HG02759 (cell line): ENCODE measurements around the gene RNF145.
"Not testable (repeated sequence)": the region's sequence is repeated elsewhere in the genome, so short reads cannot be mapped to it uniquely, and the experiment has no call there.

Experiments used
- ATAC-seq: cut with Tn5 transposase; IDR thresholded peaks from one replicate; pipeline ENCODE4 v1.9.1; 2021; ENCODE audit warnings: mild to moderate bottlenecking, moderate library complexity; ENCODE audit not compliant: unreplicated experiment

Gene RNF145

DNA sequence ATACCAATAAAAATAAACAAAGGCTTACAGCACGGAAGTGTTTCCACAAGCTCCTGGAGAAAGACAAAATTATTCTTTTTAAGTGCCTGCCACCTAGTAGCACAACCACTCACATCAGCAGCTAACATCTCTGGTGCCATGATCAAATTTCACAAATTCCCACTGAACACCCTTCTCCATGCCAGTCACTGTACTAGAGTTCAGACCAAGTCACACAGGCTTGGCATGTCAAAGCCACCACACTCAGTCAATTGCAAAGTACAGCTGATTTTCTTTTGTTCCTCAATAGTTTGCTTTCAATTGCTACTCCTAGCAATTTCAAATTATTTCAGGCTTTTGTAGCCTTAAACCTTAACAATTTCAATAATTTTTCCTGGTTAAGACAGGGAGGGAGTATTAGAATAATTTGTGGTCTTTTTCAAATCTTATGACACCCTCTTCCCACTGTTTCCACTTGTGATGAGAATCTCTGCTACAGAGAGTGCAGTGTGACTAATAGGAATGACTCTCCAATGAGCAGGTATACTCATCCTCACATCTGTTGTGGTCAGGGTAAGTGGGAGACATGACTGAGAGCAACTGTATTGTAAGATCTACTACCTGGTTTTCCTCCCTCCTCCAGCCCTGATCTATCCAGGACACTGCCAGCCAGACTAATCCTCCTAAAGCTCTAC, 46.2 kb downstream of the RNF145 start:
- ATAC-seq = peak; percentile 67

DNA sequence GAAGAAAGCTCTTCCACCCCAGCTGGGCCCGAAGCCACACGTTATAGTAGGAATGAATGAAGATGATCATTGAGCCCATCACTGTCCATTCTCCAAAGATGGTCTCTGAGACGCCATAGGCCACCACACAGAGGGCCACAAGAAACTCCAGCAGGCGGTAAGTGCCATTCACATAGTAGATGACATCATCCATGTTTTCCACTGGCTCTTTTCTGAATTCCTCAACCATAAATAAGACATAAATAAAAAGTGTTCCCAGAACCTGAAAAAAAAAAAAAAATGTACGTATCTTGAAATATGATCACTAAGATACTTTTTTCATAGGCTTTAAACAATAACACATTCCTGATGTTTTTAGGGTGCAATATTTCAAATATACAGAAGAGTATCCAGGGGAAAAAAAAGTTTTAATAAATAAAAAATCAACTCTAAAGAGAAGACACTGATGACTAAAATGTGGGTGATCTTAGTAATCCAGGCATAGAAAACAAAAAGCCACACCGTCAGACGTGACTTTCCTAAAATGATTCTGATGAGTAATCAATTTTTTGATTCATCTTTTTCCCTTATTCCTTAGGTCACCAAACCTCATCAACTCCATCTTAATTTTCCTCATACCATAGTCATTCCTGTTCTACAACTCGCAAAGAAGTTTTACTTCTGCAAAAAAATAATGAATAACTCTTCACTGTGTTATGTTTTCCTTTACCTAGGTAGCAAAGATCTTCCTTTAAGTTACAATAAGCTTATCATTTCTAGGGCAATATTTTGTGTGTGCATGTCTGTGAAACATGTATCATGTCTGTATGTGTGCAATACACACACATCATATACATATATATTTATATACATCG, 47.8 kb downstream of the RNF145 start:
- no peak for ATAC-seq

DNA sequence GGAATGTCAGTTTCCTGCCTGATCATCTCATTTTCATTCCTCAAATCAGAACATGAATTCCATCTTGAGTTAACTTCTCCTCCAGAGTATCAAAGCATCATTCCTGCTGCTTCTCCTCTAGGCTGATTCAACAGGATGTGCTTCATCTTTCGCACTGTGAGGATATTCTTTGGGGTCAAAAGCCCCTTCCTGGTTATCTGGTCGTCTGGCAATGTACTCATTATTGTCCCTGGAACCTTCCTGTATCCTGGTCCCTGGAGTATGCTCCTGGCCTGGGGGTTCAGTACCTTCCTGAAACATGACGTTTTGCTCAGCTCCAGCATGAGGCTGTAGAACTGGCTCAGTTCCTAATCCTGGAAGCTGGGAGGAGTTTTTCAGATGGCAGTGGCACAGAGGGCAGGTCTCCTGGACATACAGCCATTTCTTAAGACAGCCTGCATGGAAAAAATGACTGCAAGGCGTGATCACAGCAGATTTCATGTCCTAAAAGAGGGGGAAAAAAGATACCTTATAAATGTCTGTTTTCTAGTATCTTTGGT, 50.7 kb downstream of the RNF145 start:
- ATAC-seq = not testable (repeated sequence)

DNA sequence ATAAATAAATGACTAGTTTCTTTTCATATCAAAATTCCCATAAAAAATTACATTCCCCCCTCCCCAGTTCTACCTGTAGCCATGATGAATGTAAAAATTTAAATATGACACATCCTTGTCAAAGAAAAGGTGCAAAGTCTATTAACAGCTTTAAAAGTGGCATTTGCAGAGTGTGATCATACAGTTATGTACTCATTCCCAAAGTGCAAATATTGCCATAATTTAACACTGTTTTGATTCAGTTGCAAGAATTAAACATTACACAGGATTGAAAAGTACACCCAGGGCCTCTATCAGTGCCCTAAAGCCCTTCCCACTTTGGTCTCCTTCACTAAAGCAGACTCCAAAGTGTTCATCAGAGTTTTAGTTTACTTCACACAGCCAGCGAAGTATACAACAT, 51.8 kb downstream of the RNF145 start:
- no peak for ATAC-seq

DNA sequence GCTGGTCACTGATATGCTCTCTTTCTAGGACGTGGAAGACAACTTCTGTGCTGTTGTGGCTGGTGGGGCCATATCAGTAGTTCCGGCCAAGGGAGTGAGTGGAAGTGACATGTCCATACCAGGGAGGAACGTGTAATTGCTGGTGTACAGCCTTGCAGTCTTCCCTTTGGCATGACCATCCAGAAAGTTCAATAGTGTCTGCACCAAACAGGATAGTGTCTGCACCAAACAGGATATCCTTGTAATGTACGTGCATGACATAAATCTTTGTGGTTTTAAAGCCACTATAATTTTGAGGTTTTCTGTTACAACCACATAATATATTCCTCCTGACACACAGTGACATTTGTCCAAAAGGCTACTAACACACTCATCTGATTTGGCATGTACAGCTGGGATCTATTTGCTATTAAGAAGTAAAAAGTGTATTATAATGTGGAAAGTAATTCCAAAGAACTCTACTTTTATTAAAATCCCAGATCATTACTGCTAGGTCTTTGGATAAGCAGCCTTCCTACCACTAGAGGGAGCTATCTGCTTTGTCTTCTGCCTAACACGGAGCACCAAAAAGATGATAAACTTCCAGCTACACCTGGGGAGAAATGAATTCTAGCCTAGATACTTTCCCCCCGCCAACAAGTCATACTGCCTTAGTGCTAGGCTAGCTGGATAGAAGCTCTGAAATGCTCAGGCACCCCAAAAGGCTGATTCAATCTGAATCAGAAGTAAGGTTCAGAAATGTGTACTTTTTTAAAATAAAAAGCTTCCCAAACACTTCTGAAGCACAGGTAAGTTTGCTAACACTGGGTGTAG, 52.7 kb downstream of the RNF145 start:
- peak; percentile 68 for ATAC-seq

DNA sequence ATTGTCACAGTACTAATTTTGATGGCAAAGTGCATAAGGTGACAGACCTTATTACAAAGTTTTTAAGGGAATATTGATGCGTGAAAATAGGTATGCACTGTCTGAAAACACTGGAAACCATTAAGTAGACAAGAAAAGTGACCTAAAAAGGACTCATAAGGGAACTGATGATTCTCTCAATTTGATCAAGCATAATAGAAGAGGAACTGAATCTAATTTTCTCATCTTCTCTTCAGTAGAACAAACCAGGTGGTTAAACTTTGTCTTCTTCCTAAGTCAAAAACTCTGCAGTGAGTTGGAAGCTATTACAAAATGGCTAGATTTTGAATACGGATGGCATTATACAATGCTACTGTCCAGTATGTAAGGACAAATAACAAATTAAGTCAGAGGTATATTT, 53.4 kb downstream of the RNF145 start:
- no peak for ATAC-seq

DNA sequence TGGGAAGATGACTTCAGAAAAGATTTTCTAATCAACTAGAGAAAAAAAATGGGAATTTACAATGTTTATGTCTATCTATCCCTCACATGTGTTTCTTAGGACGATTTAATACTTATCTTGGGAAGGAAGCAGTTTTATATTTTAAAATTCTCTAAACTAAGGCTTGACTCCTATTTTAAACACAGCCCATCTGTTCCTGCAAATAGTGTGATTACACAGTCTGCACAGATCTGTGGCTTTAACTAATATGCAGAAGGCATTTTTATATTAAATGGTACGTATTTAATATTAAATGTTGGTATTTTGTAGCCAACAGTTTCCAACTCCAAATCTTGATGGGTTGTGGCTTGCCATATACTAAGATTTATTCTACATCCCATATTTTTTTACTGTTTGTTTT, 56.5 kb downstream of the RNF145 start:
- ATAC-seq = no peak

DNA sequence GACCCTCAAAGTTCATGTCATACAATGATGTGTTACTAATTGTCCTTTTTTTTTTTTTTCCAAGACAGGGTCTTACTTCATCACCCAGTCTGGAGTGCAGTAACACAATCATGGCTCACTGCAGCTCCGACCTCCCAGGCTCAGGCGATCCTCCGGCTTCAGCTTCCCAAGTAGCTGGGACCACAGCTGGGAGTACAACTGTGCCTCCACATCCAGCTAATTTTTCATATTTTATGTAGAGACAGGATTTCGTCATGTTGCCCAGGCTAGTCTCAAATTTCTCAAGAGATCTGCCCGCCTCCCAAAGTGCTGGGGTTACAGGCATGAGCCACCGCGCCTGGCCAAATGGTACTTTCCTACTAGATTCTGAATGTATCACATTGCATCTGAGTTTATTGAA, 60.3 kb downstream of the RNF145 start:
- no peak for ATAC-seq

DNA sequence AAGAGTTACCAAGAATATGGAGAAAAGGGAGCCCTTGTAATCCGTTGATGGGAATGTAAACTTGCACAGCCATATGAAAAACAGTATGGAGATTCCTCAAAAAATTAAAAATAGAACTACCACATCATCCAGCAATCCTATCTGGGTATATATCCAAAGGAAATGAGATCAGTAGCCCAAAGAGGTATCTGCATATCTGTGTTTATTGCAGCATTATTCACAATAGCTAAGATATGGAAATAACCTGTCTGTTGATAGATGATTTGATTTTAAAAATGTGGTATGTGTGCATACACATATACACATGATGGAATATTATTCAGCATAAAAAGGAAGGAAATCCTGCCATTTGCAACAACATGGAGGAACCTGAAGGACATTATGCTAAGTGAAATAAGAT, 61.4 kb downstream of the RNF145 start:
- no peak for ATAC-seq

DNA sequence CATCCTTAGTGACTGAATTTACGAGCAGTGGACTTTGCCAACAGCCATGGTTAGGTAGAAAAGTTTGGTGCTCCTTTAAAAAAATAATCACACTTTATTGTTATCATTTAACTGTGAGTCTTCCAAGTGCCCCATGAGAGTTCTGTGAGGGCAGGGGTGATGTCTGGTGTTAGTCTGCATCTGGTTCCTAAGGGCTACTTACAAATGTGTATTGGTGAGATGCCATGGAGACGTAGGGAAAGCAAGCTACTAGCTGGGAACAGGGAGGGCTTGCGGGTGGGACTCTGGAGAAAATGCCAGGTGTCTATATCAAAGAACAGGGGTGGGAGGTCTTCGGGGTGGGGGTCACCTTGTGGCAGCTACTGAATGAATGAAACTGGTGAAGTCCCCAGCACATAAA, 62.5 kb downstream of the RNF145 start:
- no peak for ATAC-seq

DNA sequence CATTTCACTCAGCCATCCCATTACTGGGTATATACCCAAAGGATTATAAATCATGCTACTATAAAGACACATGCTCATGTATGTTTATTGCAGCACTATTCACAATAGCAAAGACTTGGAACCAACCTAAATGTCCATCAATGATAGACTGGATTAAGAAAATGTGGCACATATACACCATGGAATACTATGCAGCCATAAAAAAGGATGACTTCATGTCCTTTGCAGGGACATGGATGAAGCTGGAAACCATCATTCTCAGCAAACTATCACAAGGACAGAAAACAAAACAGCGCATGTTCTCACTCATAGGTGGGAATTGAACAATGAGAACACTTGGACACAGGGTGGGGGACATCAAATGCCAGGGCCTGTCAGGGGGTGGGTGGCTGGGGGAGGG, 64.2 kb downstream of the RNF145 start:
- ATAC-seq = not testable (repeated sequence)

DNA sequence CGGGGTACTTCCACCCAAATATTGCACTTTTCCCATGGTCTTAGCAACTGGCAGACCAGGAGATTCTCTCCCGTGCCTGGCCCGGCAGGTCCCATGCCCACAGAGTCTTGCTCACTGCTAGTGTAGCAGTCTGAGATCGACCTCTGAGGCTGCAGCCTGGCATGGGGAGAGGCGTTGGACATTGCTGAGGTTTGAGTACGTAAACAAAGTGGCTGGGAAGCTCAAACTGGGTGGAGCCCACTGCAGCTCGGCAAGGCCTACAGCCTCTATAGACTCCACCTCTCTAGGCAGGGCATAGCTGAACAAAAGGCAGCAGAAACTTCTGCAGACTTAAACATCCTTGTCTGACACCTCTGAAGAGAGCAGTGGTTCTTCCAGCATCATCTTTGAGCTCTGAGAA, 69.6 kb downstream of the RNF145 start:
- ATAC-seq = no peak

DNA sequence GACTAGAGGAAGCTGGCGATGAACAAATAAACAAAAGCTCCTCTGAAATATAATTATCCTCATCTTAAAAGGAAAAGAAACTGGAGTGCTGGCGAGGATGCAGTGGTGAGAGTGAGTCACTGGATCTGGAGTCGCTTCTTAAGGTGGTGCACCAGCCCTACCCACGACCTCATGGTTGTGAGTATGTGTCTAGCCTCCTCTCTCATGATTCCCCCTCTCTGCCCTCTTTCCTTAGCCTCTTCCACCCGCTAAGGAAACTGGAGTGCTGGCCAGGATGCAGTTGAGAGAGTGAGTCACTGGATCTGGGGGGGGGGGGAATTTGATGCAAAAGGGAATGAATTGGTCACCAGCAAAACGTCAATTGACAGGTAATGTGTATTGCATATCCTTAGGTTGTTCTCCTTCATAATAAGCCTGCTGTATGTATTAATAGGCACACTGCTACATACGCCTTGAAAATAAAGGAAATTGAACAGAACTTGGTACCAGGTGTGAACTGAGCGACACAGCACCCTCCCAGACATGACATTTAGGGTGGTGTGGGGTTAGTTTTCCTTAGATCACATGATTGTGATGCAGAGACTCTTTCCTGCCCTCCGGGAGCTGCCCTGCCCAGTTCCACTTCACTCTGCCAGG, 73.3 kb downstream of the RNF145 start:
- ATAC-seq = no peak

DNA sequence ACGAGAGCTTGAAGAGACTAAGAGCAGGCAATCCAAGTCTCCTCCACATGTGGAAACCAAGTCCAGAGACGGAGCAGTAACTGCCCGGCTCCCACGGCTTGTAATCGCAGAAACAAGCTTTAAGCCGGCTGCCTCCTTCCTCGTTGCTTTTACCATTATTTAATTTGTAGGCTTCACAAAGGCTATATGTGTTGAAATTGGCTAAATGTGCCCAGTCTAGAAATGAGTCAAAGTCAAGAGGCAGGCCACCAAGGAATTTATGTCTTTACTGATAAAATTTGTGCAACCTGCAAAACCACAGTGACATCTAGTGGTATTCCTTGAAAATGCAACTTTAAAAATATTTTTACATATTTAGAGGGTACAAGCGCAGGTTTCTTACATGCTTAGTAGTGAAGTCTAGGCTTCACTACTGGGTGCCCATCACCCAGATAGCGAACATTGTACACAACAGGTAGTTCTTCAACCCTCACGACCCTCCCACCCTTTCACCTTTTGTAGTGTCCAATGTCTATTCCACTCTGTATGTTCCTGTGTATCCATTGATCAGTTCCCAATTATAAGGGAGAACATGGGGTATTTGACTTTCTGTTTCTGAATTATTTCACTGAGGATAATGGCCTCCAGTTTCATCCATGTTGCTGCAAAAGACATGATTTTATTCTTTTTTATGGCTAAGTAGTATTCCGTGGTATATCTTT, 76.2 kb downstream of the RNF145 start:
- peak; percentile 49 for ATAC-seq

DNA sequence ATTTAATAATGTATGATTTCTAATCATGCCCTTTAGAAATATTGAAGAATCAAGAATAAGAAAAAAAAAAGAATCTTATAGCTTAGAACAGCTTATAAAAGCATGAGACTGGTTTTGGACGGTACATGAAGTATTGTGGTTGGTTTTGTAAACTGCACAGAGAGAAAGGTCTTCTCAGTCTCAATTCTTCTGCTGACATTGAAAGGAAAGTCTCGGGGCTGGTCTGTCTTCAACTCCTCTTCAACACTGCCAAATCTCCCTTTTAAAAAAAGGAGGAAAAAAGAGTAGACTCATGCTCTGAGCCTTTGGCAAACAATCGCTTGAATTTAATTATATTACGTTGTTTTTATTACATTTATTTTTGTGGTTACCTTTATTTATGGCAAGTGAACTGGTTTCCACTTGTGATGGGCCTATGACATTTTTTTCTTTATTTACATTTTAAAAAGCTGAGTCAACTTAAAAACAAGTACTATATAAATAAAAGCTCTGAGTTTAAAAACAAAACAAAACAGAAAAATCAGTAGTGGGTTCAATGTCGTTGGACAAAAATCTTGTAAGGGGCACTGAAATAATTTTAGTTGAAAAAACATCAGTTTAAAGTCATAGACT, 76.8 kb downstream of the RNF145 start:
- no peak for ATAC-seq

DNA sequence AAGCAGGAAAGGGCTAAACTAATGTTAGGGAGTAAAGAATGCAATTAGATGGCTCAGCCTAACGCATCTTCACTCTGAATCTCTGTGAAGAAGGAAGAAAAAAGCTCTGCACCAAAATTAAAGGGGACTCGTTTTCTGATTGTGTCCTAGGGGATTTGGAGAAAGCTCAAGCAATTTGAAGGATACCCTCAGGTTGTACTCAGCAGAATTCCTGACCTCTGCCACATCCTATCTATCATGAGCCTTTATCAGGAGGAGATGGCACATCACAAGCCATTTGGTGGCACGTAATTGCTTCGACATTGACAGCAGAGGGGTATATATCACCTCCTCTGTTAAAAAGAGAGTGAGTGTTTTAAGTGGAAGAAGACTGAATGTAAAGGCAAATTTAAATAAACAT, 77.4 kb downstream of the RNF145 start:
- ATAC-seq = no peak

DNA sequence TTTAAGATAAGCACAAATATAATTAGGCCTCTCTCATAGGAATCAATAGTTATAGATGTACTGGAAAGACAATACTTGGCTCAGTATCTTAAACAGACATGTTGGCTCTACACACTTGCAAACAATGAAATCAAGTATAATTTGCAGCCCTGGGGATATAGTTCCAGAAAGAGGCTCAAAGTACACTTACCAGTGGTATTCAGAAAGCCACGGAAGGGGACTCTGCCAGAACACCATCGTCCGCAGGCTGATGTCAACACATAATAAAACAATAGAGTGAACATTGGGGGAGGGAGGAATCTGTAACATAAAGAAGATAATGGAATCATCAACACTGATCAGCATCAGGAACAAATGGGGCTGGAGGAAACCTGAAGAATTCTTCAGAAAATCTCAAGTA, 78.5 kb downstream of the RNF145 start:
- no peak for ATAC-seq

DNA sequence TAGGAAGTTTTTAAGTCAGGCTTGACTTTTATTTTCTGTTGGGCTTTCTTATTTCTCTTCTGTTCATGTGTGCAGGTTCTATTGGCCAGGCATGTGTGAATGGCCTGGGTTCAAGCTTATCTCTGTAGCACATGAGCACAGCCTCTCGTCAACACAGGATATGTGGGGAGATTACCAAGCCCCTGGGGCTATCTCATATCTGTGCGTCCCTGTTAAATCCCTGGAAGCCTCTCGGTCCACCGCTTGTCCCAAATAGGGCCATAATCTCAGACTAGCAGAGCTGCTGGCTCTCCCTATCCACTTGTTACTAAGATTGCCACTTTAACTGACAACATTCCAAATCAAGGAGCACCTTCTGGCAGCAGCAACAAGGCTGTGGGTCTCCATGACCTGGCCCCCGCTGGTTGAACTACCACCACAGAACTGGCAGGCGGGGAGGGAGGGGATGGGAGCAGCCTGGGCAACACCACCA, 81.2 kb downstream of the RNF145 start:
- ATAC-seq = no peak

DNA sequence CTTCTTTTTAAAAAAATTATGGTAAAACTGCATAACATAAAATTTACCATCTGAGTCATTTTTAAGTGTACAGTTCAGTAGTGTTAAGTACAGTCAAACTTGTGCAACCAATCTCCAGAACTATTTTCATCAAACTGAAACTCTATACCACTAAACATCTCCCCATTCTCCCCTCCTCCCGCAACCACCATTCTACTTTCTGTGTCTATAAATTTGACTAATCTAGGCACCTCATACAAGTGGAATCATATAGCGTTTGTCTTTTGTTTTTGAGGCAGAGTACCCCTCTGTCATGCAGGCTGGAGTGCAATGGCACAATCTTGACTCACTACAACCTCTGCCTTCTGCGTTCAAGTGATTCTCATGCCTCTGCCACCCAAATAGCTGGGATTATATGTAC, 85.7 kb downstream of the RNF145 start:
- ATAC-seq = no peak

DNA sequence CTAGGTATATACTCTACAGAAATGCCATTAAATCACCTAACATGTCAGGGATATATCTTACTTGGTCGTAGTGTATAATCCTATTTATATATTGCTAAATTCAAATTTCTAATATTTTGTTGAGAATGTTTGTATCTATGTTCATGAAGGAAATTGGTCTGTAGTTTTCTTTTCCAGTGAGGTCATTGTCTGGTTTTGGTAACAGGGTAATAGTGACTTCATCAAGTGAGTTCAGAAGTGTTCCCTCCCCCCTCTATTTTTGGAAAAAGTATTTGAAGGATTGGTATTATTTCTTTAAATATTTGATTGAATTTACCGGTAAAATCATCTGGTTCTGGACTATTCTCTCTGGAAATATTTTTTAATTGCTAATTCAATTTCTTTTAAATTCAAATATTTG, 86.2 kb downstream of the RNF145 start:
- ATAC-seq = no peak
